Renal cortex interstitium (tissue), 11 donors: ENCODE measurements around the gene RIPPLY2. TPM values are rescaled to one million over a fixed set of nuclear protein-coding genes. Genes with fewer than 3 reads are reported as not detected.

Experiments used
- DNase-seq, 11 donors: peaks; one replicate each; pipeline ENCODE4 v3.0.0-alpha.2; 2013; ENCODE audit warnings: low read depth in 9 of 11, low spot score in 4 of 11; ENCODE audit errors: extremely low read depth in 1 of 11
- polyA plus RNA-seq, 3 donors: library from polyadenylated mRNA; unstranded; fragments of 120-200 nt; gene quantifications; one replicate each; pipeline ENCODE4 v1.2.1, GENCODE V29; 2013; ENCODE audit not compliant: insufficient read length in 3 of 3

The RIPPLY2 gene
- polyA plus RNA-seq, 3 donors = not detected

- no peak for DNase-seq
Observed at GRCh38 chr6:83854766-83855165, 1.6 kb downstream of the RIPPLY2 start.

GRCh38 chr6:83859410-83860358 is 6.5 kb downstream of the RIPPLY2 start, which contains the start of gene CYB5R4:
TSS of gene CYB5R4 (plus strand) at chr6:83859689. CDS start at chr6:83859783, 94 bp downstream.
- DNase-seq = peak; percentile 92 to 97 (median 94)

GRCh38 chr6:83860359-83860755 is 7.2 kb downstream of the RIPPLY2 start:
- no peak for DNase-seq

GRCh38 chr6:83860782-83861495 is 7.8 kb downstream of the RIPPLY2 start:
- no peak for DNase-seq

- DNase-seq = no peak
Observed at GRCh38 chr6:83862776-83863471, 9.8 kb downstream of the RIPPLY2 start.

- no peak for DNase-seq
Observed at GRCh38 chr6:83867043-83867442, 13.9 kb downstream of the RIPPLY2 start.

GRCh38 chr6:83867527-83868161 is 14.5 kb downstream of the RIPPLY2 start:
- no peak for DNase-seq

- DNase-seq = no peak
Observed at GRCh38 chr6:83868639-83869038, 15.5 kb downstream of the RIPPLY2 start.

- DNase-seq = no peak
Observed at GRCh38 chr6:83870649-83871048, 17.5 kb downstream of the RIPPLY2 start.

- no peak for DNase-seq
Observed at GRCh38 chr6:83872386-83873118, 19.4 kb downstream of the RIPPLY2 start.

GRCh38 chr6:83873869-83874268 is 20.7 kb downstream of the RIPPLY2 start:
- DNase-seq = no peak

- DNase-seq = no peak
Observed at GRCh38 chr6:83875843-83876242, 22.7 kb downstream of the RIPPLY2 start.

- no peak for DNase-seq
Observed at GRCh38 chr6:83878902-83879644, 25.9 kb downstream of the RIPPLY2 start.

GRCh38 chr6:83879746-83880145 is 26.6 kb downstream of the RIPPLY2 start:
- DNase-seq = no peak

- no peak for DNase-seq
Observed at GRCh38 chr6:83883240-83883639, 30.1 kb downstream of the RIPPLY2 start.

GRCh38 chr6:83884523-83884922 is 31.4 kb downstream of the RIPPLY2 start:
- peak in 7 of 11 donors; percentile 15 to 41 (median 25) for DNase-seq

GRCh38 chr6:83885984-83886383 is 32.8 kb downstream of the RIPPLY2 start:
- no peak for DNase-seq

GRCh38 chr6:83889621-83890020 is 36.5 kb downstream of the RIPPLY2 start:
- DNase-seq = no peak
